GM19043 (cell line): ENCODE data around the gene TAMALIN.
A peak's percentile ranks its signal among the peaks of the same experiment; 100 is the strongest.

Source experiments
- ATAC-seq: cut with Tn5 transposase; IDR thresholded peaks from one replicate; pipeline ENCODE4 v1.9.1; 2021; ENCODE audit warnings: low read depth; ENCODE audit not compliant: unreplicated experiment

The TAMALIN gene

GRCh38 chr12:51980051-51980808 is 26.5 kb upstream of the TAMALIN start:
- ATAC-seq: no peak

DNA sequence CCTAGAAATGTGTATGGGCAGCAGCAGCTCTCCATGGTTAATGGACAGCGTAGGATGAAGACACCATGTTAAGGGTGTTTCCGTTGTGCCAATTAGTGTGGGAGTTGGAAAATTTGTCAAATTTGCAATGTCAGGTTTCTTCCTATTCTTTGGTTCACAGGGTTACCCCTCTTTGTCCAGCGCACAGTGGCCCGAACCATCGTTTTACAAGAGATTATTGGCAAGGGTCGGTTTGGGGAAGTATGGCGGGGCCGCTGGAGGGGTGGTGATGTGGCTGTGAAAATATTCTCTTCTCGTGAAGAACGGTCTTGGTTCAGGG is 26.0 kb upstream of the TAMALIN start:
- no peak for ATAC-seq

DNA sequence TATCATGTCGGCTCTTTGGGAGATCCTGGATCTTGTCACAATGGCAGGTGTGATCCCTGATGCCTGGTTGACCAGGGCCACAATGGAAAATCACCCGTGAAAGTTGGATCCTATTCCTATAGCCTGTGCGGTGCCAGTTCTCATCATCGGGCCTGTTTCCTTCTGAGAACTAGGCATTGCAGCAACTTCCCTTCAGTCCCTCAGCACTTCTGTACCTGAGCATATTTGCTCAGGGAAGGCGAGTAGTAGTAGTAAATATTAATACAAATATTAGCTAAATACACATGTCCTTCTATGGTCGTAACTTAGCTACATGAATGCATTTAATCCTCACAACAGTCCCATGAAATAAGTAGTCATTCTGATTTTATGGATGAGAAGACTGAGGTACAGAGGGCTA is 22.1 kb upstream of the TAMALIN start:
- ATAC-seq: no peak

GRCh38 chr12:51985154-51985835 is 21.5 kb upstream of the TAMALIN start:
- no peak for ATAC-seq

- ATAC-seq: no peak
Measured at GRCh38 chr12:51986834-51987233, 19.9 kb upstream of the TAMALIN start.

- no peak for ATAC-seq
Measured at GRCh38 chr12:51992246-51992645, 14.5 kb upstream of the TAMALIN start.

GRCh38 chr12:51994539-51994820 is 12.3 kb upstream of the TAMALIN start:
- ATAC-seq: no peak

DNA sequence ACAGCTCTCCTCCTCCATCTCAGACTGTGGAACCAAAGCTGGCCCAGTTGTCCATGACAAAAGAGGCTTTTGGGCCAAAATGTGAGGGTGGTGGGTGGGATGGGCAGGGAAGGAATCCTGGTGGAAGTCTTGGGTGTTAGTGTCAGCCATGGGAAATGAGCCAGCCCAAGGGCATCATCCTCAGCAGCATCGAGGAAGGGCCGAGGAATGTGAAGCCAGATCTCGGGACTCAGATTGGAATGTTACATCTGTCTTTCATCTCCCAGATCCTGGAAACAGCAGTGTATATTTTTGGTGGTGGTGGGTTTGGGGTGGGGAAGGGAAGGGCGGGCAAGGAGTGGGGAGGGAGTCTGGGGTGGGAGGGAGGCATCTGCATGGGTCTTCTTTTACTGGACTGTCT is 11.8 kb upstream of the TAMALIN start:
- no peak for ATAC-seq

- ATAC-seq: no peak
Measured at GRCh38 chr12:51997136-51997535, 9.6 kb upstream of the TAMALIN start.

GRCh38 chr12:52003016-52003550 is 3.7 kb upstream of the TAMALIN start:
- ATAC-seq: no peak

DNA sequence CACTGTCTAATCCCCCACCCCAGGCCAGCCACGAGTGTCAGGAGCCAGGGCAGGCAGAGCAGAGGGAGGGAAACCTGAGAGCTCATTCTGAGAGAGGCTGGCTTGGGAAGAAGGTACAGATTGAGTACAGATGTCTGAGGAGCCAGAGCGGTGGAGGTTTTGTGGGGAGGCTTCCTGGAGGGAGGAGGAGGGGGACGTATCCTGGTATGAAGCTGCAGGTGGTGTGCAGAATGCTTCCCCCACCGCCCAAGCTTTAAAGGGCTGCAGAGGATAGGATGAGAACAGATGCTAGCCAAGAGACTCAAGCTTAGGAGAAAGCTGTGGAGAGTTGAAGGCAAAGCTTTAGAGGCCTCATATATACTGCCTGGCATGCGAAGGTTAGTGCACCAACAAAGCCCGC is 3.2 kb upstream of the TAMALIN start:
- ATAC-seq: no peak

DNA sequence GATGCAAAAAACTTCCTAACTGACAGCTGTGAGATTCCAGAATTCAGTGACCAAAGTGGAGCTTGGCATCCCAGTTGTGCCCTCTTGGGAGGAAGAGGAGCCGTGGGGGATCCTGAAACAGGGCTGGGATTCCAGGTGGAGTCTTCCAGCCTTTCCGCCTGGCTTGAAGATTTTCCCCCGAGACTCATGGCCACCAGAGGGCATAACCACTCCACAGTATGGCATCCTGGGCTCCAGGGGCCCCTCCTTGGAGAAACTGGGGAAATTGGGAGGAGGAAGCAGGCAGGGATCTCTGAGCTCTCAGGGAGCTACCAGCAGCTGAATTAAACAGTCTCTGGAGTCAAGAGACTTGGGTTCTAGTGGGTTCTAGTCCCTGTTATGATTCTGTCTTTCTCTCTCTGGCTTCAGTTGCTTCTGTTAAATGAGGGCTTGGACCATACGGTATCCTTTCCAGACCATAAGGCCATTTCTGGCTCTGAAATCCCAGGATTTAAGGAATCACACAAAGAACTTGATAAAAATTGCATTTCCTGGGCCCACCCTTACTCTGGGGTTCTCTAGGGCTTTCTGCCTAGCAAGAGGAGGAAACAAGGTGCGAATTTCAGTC is 2.6 kb upstream of the TAMALIN start:
- no peak for ATAC-seq

DNA sequence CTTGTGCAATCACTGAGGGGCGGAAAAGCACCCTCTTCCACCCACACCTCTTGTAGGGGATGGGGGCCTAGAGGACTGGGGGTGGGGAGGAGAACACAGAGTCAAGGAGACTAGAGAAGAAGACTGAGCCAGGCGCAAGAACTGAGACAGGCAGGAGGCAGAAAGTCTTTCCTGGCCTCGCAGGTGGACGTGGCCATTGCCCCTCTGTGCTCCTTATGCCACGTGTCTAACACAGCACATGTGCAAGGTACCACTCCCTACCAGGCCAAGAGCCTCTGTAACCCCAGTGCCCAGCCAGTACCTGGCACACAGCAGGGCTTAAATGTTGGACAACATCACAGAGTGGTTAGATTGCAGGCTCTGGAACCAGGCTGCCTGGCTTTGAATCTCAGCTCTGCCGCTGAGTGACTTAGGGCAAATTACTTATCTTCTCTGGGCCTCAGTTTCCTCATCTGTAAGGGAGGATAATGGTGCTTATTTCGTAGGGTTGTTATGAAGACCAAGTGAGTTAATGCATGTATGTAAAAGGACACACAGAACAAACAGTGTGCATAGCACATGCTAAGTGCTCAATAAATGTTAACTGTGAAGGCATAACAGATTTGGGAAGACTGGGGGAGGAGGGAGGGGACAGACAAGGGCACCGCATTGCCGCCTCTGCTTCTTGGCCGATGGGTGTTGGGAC is 1.4 kb upstream of the TAMALIN start:
- no peak for ATAC-seq

- peak; percentile 82 for ATAC-seq
Measured at GRCh38 chr12:52005903-52006703, 643 bp upstream of the TAMALIN start.

DNA sequence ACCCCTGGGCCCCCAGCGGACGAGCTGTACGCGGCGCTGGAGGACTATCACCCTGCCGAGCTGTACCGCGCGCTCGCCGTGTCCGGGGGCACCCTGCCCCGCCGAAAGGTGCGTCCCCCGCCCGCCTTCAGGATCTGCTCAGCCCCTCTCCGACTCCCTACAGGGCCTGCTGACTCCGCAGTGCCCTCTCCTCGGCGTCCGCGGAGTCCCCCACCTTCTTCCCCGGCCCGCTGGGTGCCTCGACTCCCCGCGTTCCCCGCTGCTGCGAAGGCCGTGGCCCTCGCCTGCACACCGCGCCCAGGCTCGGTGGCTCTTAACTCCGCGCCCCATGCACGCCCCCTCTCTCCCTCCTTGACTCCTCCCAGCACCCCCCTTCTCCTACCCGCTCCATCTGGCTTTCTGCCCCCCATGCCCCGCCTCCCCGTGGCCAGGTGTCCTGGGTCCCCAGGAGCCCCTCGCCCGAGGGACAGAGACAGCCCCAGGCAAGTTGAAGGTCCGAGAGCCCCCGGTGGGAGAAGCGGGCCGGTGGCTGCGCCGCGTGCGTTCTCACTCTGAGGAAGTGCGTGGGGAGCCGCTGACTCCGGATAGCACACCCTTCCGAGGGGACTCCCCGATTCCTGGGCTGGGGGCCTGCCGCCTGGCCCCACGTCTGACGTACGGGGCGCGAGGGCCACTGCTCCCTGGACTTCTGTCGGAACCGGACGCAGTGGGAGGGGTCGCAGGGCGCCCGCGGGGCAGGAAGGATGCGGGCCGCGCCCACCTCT is 594 bp downstream of the TAMALIN start:
- no peak for ATAC-seq

GRCh38 chr12:52007982-52008510 is 1.3 kb downstream of the TAMALIN start:
- ATAC-seq: no peak

GRCh38 chr12:52009081-52009751 is 2.5 kb downstream of the TAMALIN start:
- ATAC-seq: no peak

- ATAC-seq: no peak
Measured at GRCh38 chr12:52010152-52010622, 3.4 kb downstream of the TAMALIN start.
